ENCODE data around the gene ABHD16A.
"Not testable (repeated sequence)": the region's sequence is repeated elsewhere in the genome, so short reads cannot be mapped to it uniquely, and the experiment has no call there.

Gene ABHD16A

GRCh38 chr6:31713991-31714684 lies 11.0 kb upstream of the ABHD16A start:
- DNase-seq = no peak

GRCh38 chr6:31713465-31713864 lies 10.3 kb upstream of the ABHD16A start:
- no peak for DNase-seq

- DNase-seq = no peak
Observed at GRCh38 chr6:31712296-31712695, 9.2 kb upstream of the ABHD16A start.

GRCh38 chr6:31711233-31711632 lies 8.1 kb upstream of the ABHD16A start:
- DNase-seq = no peak

- no peak for DNase-seq
Observed at GRCh38 chr6:31710523-31711219, 7.5 kb upstream of the ABHD16A start.

- not testable (repeated sequence) for DNase-seq
Observed at GRCh38 chr6:31709157-31709556, 6.0 kb upstream of the ABHD16A start.

- DNase-seq = no peak
Observed at GRCh38 chr6:31708224-31708623, 5.1 kb upstream of the ABHD16A start.

- no peak for DNase-seq
Observed at GRCh38 chr6:31707701-31708100, 4.6 kb upstream of the ABHD16A start.

GRCh38 chr6:31706599-31706998 lies 3.5 kb upstream of the ABHD16A start, which contains the start of gene LY6G6F:
TSS of gene LY6G6F (plus strand) at chr6:31706866. CDS start at chr6:31706907, 41 bp downstream.
- DNase-seq = no peak

GRCh38 chr6:31705931-31706330 lies 2.8 kb upstream of the ABHD16A start:
- no peak for DNase-seq

GRCh38 chr6:31702405-31702818 lies 712 bp downstream of the ABHD16A start:
- DNase-seq = no peak

- DNase-seq = peak; percentile 5
Observed at GRCh38 chr6:31701666-31702404, 1.3 kb downstream of the ABHD16A start.

GRCh38 chr6:31700740-31701401 lies 2.3 kb downstream of the ABHD16A start:
- DNase-seq = no peak

GRCh38 chr6:31697555-31697954 lies 5.6 kb downstream of the ABHD16A start:
- DNase-seq = no peak

- DNase-seq = no peak
Observed at GRCh38 chr6:31693535-31693934, 9.6 kb downstream of the ABHD16A start.

- no peak for DNase-seq
Observed at GRCh38 chr6:31692886-31693285, 10.2 kb downstream of the ABHD16A start.

- no peak for DNase-seq
Observed at GRCh38 chr6:31692353-31692752, 10.8 kb downstream of the ABHD16A start.

GRCh38 chr6:31691564-31692108 lies 11.5 kb downstream of the ABHD16A start:
- DNase-seq = no peak

GRCh38 chr6:31691078-31691463 lies 12.1 kb downstream of the ABHD16A start:
- DNase-seq = no peak

- DNase-seq = no peak
Observed at GRCh38 chr6:31690231-31691077, 12.7 kb downstream of the ABHD16A start.

GRCh38 chr6:31689249-31690110 lies 13.6 kb downstream of the ABHD16A start:
- no peak for DNase-seq

Measured in NCI-H1694 treated with DMSO at 0.1 percent for 48 hours (cell line).